ENCODE data around the gene CAMK2B. TPM values are rescaled to one million over a fixed set of nuclear protein-coding genes. Genes with fewer than 3 reads are reported as not detected.

Gene CAMK2B
- total RNA-seq, 1 experiment from 2014 or later: not detected

GRCh38 chr7:44189286-44189992, 136.0 kb downstream of the CAMK2B start, which contains the start of gene GCK:
Gene GCK, minus strand, starts transcription at chr7:44189439. Its CDS starts 486 bp downstream, at chr7:44188953.
- Mint-ChIP-seq H3K27me3 (ENCODE audit: unreplicated experiment) (peaks cover 79% of the 10 kb centered on the region), H3K4me1 (ENCODE audit: low read depth, unreplicated experiment) (peaks cover 9% of the 10 kb centered on the region), H3K36me3 (ENCODE audit: insufficient read depth, unreplicated experiment) (no peaks in the 10 kb centered on the region), H3K4me3 (ENCODE audit: low read depth, unreplicated experiment) (no peak within 1 kb of the TSS), H3K27ac (ENCODE audit: unreplicated experiment) (no peak within 1 kb of the TSS), H3K9me3 (ENCODE audit: low read depth, unreplicated experiment) (no peaks in the 10 kb centered on the region)
- intact Hi-C loops (cut with micrococcal nuclease; ENCODE audit: unreplicated experiment): no loop called here
- CTCF ChIA-PET: no interaction called here
- no peak for TF ChIP-seq CTCF (IDR thresholded peaks at IDR 0.05; ENCODE audit: unreplicated experiment)
- DNase-seq: no peak
- BruUV-seq (replicated peaks): no TSS peak

GRCh38 chr7:44188480-44189225, 136.7 kb downstream of the CAMK2B start:
- CTCF ChIA-PET: no interaction called here
- H3K36me3 Mint-ChIP-seq (ENCODE audit: insufficient read depth, unreplicated experiment): no peaks in the 10 kb centered on the region
- H3K4me3 Mint-ChIP-seq (ENCODE audit: low read depth, unreplicated experiment): no peak overlapping the region
- no peaks in the 10 kb centered on the region for H3K9me3 Mint-ChIP-seq (ENCODE audit: low read depth, unreplicated experiment)
- BruUV-seq (replicated peaks): no TSS peak
- TF ChIP-seq CTCF (IDR thresholded peaks at IDR 0.05; ENCODE audit: unreplicated experiment): no peak
- intact Hi-C loops (cut with micrococcal nuclease; ENCODE audit: unreplicated experiment): no loop called here
- H3K27ac Mint-ChIP-seq (ENCODE audit: unreplicated experiment): no peak overlapping the region
- no peak for DNase-seq
- H3K4me1 Mint-ChIP-seq (ENCODE audit: low read depth, unreplicated experiment): peaks cover 14% of the 10 kb centered on the region
- peaks cover 76% of the 10 kb centered on the region for H3K27me3 Mint-ChIP-seq (ENCODE audit: unreplicated experiment)

GRCh38 chr7:44187636-44188416, 137.6 kb downstream of the CAMK2B start:
- no peak for DNase-seq
- peaks cover 14% of the 10 kb centered on the region for H3K4me1 Mint-ChIP-seq (ENCODE audit: low read depth, unreplicated experiment)
- no peaks in the 10 kb centered on the region for H3K36me3 Mint-ChIP-seq (ENCODE audit: insufficient read depth, unreplicated experiment)
- intact Hi-C loops (cut with micrococcal nuclease; ENCODE audit: unreplicated experiment): no loop called here
- no peak overlapping the region for H3K4me3 Mint-ChIP-seq (ENCODE audit: low read depth, unreplicated experiment)
- no TSS peak for BruUV-seq (replicated peaks)
- no peak for TF ChIP-seq CTCF (IDR thresholded peaks at IDR 0.05; ENCODE audit: unreplicated experiment)
- no peak overlapping the region for H3K27ac Mint-ChIP-seq (ENCODE audit: unreplicated experiment)
- CTCF ChIA-PET: interaction anchor here (1.1 kb wide), 1 partner anchor 29 kb away, joined by 4 read pairs; no protein-coding TSS in a partner anchor
- H3K9me3 Mint-ChIP-seq (ENCODE audit: low read depth, unreplicated experiment): no peaks in the 10 kb centered on the region
- peaks cover 75% of the 10 kb centered on the region for H3K27me3 Mint-ChIP-seq (ENCODE audit: unreplicated experiment)

- TF ChIP-seq CTCF (IDR thresholded peaks at IDR 0.05; ENCODE audit: unreplicated experiment): no peak
- no peak overlapping the region for H3K4me3 Mint-ChIP-seq (ENCODE audit: low read depth, unreplicated experiment)
- CTCF ChIA-PET: interaction anchor here (1.1 kb wide), 1 partner anchor 28 kb away, joined by 4 read pairs; no protein-coding TSS in a partner anchor
- no peak overlapping the region for H3K27ac Mint-ChIP-seq (ENCODE audit: unreplicated experiment)
- H3K4me1 Mint-ChIP-seq (ENCODE audit: low read depth, unreplicated experiment): peaks cover 14% of the 10 kb centered on the region
- no peaks in the 10 kb centered on the region for H3K9me3 Mint-ChIP-seq (ENCODE audit: low read depth, unreplicated experiment)
- H3K27me3 Mint-ChIP-seq (ENCODE audit: unreplicated experiment): peaks cover 75% of the 10 kb centered on the region
- DNase-seq: no peak
- intact Hi-C loops (cut with micrococcal nuclease; ENCODE audit: unreplicated experiment): no loop called here
- no peaks in the 10 kb centered on the region for H3K36me3 Mint-ChIP-seq (ENCODE audit: insufficient read depth, unreplicated experiment)
- BruUV-seq (replicated peaks): no TSS peak
Measured at GRCh38 chr7:44186736-44187135, 138.7 kb downstream of the CAMK2B start.

Measured in Calu3 (cell line).